HepG2 (cell line): Measurements from ENCODE around the gene RICTOR. TPM values are rescaled to one million over a fixed set of nuclear protein-coding genes. Genes with fewer than 3 reads are reported as not detected.

Experiments
- ATAC-seq: fragments of 200-7000 bp; cut with Tn5 transposase; 3 replicates; pipeline ENCODE4 v1.9.1; 2020; ENCODE audit warnings: mild to moderate bottlenecking, moderate library complexity
- BruUV-seq: library from RNA; stranded (reverse); fragments of 400-500 nt; replicated peaks from 2 replicates; lab custom pipeline; 2021; lab: Mats Ljungman, UMichigan
- CTCF ChIA-PET: fragments of 300-600 bp; formaldehyde crosslinking; extraction: SDS; loops from one replicate; lab custom pipeline; 2021; ENCODE audit warnings: low total read pairs, inconsistent platforms, low intra/inter-chr PET ratio; lab: Yijun Ruan, JAX
- POLR2A ChIA-PET: fragments of 350-600 bp; sonication (Branson Sonifier 250); formaldehyde crosslinking; loops from one replicate; lab custom pipeline; 2020; ENCODE audit warnings: antibody characterized with exemption, inconsistent platforms; lab: Yijun Ruan, JAX
- DNase-seq: peaks from one replicate; pipeline ENCODE4 v3.0.0-alpha.2; 2015; ENCODE audit warnings: low spot score
- FAIRE-seq: peaks from 3 replicates; lab custom pipeline; 2011; peaks lifted over from hg19 to GRCh38; lab: Jason Lieb, UNC
- H2AFZ ChIP-seq: one replicate; pipeline ENCODE4 v1.6.1; 2011; ENCODE audit warnings: low read length, inconsistent platforms
- H3K27ac ChIP-seq: fragments of 300-600 bp; 3 replicates; pipeline ENCODE4 v1.8.0; 2011; ENCODE audit warnings: mixed run types, mild to moderate bottlenecking, mixed read lengths, low read length, inconsistent platforms; ENCODE audit not compliant: insufficient read depth; ENCODE audit errors: extremely low read length
- H3K27me3 ChIP-seq, 2 experiments: fragments of 200-600 bp in 1 of 2; 2 replicates in 1 of 2; 3 replicates in 1 of 2; pipeline versions ENCODE4 v1.6.0 to v1.8.0; 2011; ENCODE audit warnings: low read length in 2 of 2, mild to moderate bottlenecking in 2 of 2, moderate library complexity in 2 of 2, inconsistent platforms in 1 of 2; ENCODE audit not compliant: insufficient read depth in 2 of 2, control insufficient read depth in 1 of 2
- H3K36me3 ChIP-seq, 2 experiments: fragments of 200-600 bp in 1 of 2; replicated peaks in 1 of 2; 2 replicates in 1 of 2; 3 replicates in 1 of 2; pipeline versions ENCODE4 v1.5.1 to v1.8.0; 2011; ENCODE audit warnings: low read length in 2 of 2, inconsistent platforms in 1 of 2; ENCODE audit not compliant: insufficient read depth in 2 of 2, control insufficient read depth in 1 of 2
- H3K4me1 ChIP-seq: 2 replicates; pipeline ENCODE4 v1.5.1; 2012; ENCODE audit warnings: low read length, inconsistent platforms; ENCODE audit not compliant: insufficient read depth
- H3K4me2 ChIP-seq: 2 replicates; pipeline ENCODE4 v1.6.0; 2011; ENCODE audit warnings: low read depth, low read length, inconsistent platforms
- H3K4me3 ChIP-seq, 3 experiments: fragments of 200-600 bp in 1 of 3; sonication (generic), shearing (Covaris generic) in 1 of 3; replicated peaks in 1 of 3; 2 replicates each; pipeline ENCODE4 v1.5.1; 2011 to 2016; ENCODE audit warnings: low read length in 3 of 3, inconsistent platforms in 2 of 3, low read depth in 2 of 3, mild to moderate bottlenecking in 2 of 3, control low read depth in 1 of 3, mixed read lengths in 1 of 3; ENCODE audit not compliant: insufficient read depth in 1 of 3
- H3K79me2 ChIP-seq: one replicate; pipeline ENCODE4 v1.6.1; 2011; ENCODE audit warnings: low read length, inconsistent platforms; ENCODE audit not compliant: insufficient read depth
- H3K9ac ChIP-seq: 2 replicates; pipeline ENCODE4 v1.6.0; 2011; ENCODE audit warnings: mild to moderate bottlenecking, low read depth, low read length, inconsistent platforms; ENCODE audit not compliant: insufficient read depth
- H3K9me3 ChIP-seq: 2 replicates; pipeline ENCODE4 v1.5.1; 2012; ENCODE audit warnings: mild to moderate bottlenecking, low read length
- H4K20me1 ChIP-seq: 2 replicates; pipeline ENCODE4 v1.6.0; 2011; ENCODE audit warnings: inconsistent platforms, mild to moderate bottlenecking, low read length, moderate library complexity; ENCODE audit not compliant: insufficient read depth
- AHDC1 ChIP-seq: sonication (generic); formaldehyde crosslinking; IDR thresholded peaks from 2 replicates; pipeline ENCODE4 v1.5.1; 2020; ENCODE audit warnings: mild to moderate bottlenecking, missing genetic modification reagents, borderline replicate concordance
- CREB1 ChIP-seq, 2 experiments: fragments of 450-650 bp in 1 of 2; IDR thresholded peaks; 2 replicates each; pipeline ENCODE4 v1.6.1; 2016 to 2017; ENCODE audit warnings: control low read depth in 1 of 2, mild to moderate bottlenecking in 1 of 2, missing compliant biosample characterization in 1 of 2, missing genetic modification characterization in 1 of 2
- EHMT2 ChIP-seq: fragments of 200-600 bp; sonication (generic); IDR thresholded peaks from 2 replicates; pipeline ENCODE4 v1.7.0; 2017; ENCODE audit warnings: antibody characterized with exemption, low read depth, low read length, borderline replicate concordance
- HNF4G ChIP-seq, 2 experiments: sonication (generic) in 1 of 2; formaldehyde crosslinking in 1 of 2; IDR thresholded peaks; 2 replicates each; pipeline versions ENCODE4 v1.4.0 to v1.6.1; 2011 to 2020; ENCODE audit warnings: borderline replicate concordance in 2 of 2, low read depth in 2 of 2, mild to moderate bottlenecking in 2 of 2, low read length in 1 of 2, missing genetic modification reagents in 1 of 2, moderate library complexity in 1 of 2
- PHB2 ChIP-seq: fragments of 450-650 bp; IDR thresholded peaks from 2 replicates; pipeline ENCODE4 v1.6.1; 2018; ENCODE audit not compliant: partially characterized antibody
- SP4 ChIP-seq: sonication (generic); formaldehyde crosslinking; IDR thresholded peaks from 2 replicates; pipeline ENCODE4 v1.8.1; 2023; ENCODE audit warnings: mild to moderate bottlenecking, missing genetic modification reagents
- ZNF142 ChIP-seq: sonication (generic); formaldehyde crosslinking; IDR thresholded peaks from 2 replicates; pipeline ENCODE4 v1.4.0; 2020; ENCODE audit warnings: missing genetic modification reagents
- ZNF264 ChIP-seq: sonication (generic); formaldehyde crosslinking; IDR thresholded peaks from 2 replicates; pipeline ENCODE4 v1.4.0; 2020; ENCODE audit warnings: missing genetic modification reagents
- ZNF782 ChIP-seq: sonication (generic); formaldehyde crosslinking; IDR thresholded peaks from 2 replicates; pipeline ENCODE4 v1.4.0; 2020; ENCODE audit warnings: missing genetic modification reagents, mild to moderate bottlenecking, borderline replicate concordance
- in situ Hi-C: cut with HindIII; loops from 2 replicates; pipeline ENCODE4 v1.10.0; 2017; ENCODE audit warnings: low pct_unique_long_range_greater_than_20kb; ENCODE audit not compliant: extremely low pct_ligation_motif_present
- intact Hi-C: fragments of 100-400 bp; cut with micrococcal nuclease; formaldehyde crosslinking; loops from one replicate; pipeline ENCODE4 v1.10.0; 2022; ENCODE audit not compliant: unreplicated experiment
- polyA plus RNA-seq, 8 experiments: library from polyadenylated mRNA; depleted of rRNA in 3 of 8; stranded (reverse) in 7 of 8; unstranded in 1 of 8; fragments of >200 nt; fragmentation: Illumina TruSeq in 4 of 8; extraction: Trizol in 4 of 8; gene quantifications; 2 replicates each; pipeline versions ENCODE4 v1.2.1 to v1.2.3, GENCODE V29; 2011 to 2016; ENCODE audit warnings: low read depth in 4 of 8, missing spikeins in 1 of 8, mixed read lengths in 1 of 8; ENCODE audit not compliant: insufficient read depth in 1 of 8
- total RNA-seq, 5 experiments: library from RNA; depleted of rRNA; stranded (reverse); fragments of >200 nt; fragmentation: Illumina TruSeq; extraction: Trizol; gene quantifications; 2 replicates each; pipeline ENCODE4 v1.2.3, GENCODE V29; 2016; ENCODE audit warnings: low read depth in 1 of 5

The RICTOR gene
- total and polyA plus RNA-seq, 2 of the 13 experiments (the other 11 are each of a cell fraction or from before 2014, with no cell fraction given) = 10.7 to 15.4 TPM

GRCh38 chr5:38948501-38948900, 125.7 kb downstream of the RICTOR start:
- BruUV-seq = no TSS peak
- Histone ChIP-seq H3K79me2 (no peaks in the 10 kb centered on the region), H3K9ac (no peak overlapping the region), H3K4me1 (no peaks in the 10 kb centered on the region), H4K20me1 (no peaks in the 10 kb centered on the region), H3K36me3 (peaks cover 4 to 55% of the 10 kb centered on the region in 2 experiments; a peak in 4 of 5 replicates), H2AFZ (no peak overlapping the region), H3K27ac (no peak overlapping the region), H3K9me3 (no peaks in the 10 kb centered on the region), H3K4me2 (no peak overlapping the region), H3K27me3 (no peaks in the 10 kb centered on the region), H3K4me3 (no peak overlapping the region)
- DNase-seq (no peak), ATAC-seq (no peak), FAIRE-seq (no peak)
- intact Hi-C loops (no loop called here), in situ Hi-C loops (no loop called here)
- POLR2A ChIA-PET = no interaction called here
- TF ChIP-seq SP4 (CRISPR knock-in tag) (no peak), PHB2 (no peak), ZNF782 (CRISPR knock-in tag) (no peak), ZNF142 (CRISPR knock-in tag) (no peak), AHDC1 (CRISPR knock-in tag) (no peak), CREB1 (IDR thresholded peaks at IDR 0.05) (no peak), CREB1 (CRISPR knock-in tag; IDR thresholded peaks at IDR 0.05) (no peak), EHMT2 (no peak), ZNF264 (CRISPR knock-in tag) (no peak), HNF4G (IDR thresholded peaks at IDR 0.05; ENCODE audit: borderline replicate concordance, low read depth, low read length) (no peak), HNF4G (CRISPR knock-in tag; IDR thresholded peaks at IDR 0.05; ENCODE audit: borderline replicate concordance, low read depth) (no peak)
- CTCF ChIA-PET = no interaction called here
